LNCAP (cell line): Measurements from ENCODE around the gene PHKG2.

Source experiments
- TF ChIP-seq, protein P1 (sequence below): fragments of 450-650 bp; IDR thresholded peaks from 2 replicates; pipeline ENCODE4 v1.5.1; 2017; ENCODE audit warnings: mild to moderate bottlenecking

The PHKG2 gene

DNA sequence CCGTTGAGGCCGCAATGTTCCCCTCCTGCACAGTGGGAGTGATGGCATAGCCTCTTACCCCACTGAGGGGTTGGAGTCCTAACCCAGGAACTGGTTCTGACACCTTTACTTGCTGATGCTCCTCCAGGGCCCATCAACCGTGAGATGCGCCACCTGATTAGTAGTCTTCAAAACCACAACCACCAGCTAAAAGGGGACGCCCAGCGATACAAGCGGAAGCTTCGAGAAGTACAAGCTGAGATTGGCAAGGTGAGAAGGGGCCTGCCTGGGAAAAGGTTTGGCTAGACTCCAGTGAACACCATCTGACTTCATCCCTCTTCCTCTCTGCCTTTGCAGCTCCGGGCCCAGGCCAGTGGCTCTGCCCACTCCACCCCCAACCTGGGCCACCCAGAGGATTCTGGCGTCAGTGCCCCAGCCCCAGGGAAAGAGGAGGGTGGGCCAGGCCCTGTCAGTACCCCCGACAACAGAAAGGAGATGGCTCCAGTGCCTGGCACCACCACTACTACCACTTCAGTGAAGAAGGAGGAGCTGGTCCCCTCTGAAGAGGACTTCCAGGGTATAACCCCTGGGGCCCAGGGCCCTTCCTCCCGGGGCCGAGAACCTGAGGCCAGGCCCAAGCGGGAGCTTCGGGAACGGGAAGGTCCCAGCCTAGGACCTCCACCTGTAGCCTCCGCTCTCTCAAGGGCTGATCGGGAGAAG is 19.7 kb downstream of the PHKG2 start:
- TF ChIP-seq, protein P1, sequence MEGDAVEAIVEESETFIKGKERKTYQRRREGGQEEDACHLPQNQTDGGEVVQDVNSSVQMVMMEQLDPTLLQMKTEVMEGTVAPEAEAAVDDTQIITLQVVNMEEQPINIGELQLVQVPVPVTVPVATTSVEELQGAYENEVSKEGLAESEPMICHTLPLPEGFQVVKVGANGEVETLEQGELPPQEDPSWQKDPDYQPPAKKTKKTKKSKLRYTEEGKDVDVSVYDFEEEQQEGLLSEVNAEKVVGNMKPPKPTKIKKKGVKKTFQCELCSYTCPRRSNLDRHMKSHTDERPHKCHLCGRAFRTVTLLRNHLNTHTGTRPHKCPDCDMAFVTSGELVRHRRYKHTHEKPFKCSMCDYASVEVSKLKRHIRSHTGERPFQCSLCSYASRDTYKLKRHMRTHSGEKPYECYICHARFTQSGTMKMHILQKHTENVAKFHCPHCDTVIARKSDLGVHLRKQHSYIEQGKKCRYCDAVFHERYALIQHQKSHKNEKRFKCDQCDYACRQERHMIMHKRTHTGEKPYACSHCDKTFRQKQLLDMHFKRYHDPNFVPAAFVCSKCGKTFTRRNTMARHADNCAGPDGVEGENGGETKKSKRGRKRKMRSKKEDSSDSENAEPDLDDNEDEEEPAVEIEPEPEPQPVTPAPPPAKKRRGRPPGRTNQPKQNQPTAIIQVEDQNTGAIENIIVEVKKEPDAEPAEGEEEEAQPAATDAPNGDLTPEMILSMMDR = no peak

DNA sequence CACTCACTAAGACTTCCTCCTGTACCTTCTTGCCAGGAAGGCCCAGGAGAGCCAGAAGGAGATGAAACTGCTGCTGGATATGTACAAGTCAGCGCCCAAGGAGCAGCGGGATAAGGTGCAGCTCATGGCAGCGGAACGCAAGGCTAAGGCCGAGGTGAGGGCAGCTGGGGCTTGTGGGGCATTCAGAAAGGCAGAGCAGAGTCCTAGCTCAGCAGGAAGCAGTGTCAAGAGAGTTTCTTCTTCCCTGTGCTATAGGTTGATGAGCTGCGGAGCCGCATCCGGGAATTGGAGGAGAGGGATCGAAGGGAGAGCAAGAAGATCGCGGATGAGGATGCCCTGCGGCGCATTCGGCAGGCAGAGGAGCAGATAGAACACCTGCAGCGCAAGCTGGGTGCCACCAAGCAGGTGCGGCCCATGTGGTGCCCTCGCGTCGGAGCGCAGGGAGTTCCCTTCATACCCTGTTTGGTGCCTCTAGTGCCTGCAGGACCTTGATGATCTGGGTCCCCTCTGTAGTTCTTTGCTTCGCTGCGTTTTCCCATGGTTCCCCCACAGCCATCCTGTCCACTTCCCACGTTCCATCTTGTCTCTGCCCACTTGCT is 20.5 kb downstream of the PHKG2 start:
- TF ChIP-seq, protein P1 = no peak

DNA sequence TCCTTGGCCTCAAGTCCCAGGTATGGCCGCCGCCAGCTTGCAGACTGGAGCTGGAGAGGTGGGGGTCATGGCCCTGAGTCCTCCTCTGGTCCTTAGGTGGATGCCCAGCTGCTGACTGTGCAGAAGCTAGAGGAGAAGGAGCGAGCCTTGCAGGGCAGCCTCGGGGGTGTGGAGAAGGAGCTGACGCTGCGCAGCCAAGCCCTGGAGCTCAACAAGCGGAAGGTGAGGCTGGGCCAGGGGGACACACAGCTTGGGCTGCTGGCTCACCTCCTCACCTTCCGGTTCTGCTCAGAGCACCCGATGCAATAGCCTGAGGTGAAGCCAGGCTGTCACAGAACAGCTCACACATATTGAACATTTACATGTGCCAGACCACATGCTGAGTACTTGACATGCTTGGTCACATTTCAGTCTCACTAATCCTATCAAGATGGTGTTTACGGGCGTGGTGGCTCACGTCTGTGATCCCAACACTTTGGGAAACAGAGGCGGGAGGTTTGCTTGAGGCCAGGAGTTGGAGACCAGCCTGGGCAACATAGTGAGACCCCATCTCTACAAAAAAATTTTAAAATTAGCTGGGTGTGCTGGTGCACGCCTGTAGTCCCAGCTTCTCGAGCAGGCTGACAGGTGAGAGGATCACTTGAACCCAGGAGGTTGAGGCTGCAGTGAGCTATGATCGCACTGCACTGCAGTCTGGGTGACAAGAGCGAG is 21.3 kb downstream of the PHKG2 start:
- TF ChIP-seq, protein P1 = no peak

DNA sequence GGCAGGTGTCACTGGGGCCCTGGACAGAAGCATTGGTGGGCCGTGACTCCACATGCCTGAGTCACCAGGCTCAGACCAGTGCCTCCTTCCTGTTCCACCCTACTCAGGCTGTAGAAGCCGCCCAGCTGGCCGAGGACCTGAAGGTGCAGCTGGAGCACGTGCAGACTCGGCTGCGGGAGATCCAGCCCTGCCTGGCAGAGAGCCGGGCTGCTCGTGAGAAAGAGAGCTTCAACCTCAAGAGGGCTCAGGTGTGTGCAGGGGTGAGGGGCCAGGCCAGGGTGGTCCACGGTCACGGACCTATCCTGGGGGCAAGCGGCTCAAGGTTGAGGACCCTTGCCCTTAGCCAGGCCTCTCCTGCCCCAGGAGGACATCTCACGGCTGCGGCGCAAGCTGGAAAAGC is 23.5 kb downstream of the PHKG2 start:
- TF ChIP-seq, protein P1 = no peak

DNA sequence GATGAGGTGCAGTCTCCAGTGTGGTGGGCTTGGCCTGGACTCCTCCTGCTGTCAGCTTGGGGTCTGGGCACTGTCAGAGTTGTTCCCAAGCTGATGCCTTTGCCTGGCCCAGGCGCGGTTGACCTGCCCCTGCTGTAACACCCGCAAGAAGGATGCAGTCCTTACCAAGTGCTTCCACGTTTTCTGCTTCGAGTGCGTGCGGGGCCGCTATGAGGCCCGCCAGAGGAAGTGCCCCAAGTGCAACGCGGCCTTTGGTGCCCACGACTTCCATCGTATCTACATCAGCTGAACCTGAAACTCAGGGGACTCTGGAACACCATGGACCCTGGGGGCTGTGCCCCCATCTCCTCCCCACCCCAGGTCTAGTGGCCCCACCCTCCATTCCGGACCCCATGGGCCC is 25.6 kb downstream of the PHKG2 start:
- TF ChIP-seq, protein P1 = no peak

DNA sequence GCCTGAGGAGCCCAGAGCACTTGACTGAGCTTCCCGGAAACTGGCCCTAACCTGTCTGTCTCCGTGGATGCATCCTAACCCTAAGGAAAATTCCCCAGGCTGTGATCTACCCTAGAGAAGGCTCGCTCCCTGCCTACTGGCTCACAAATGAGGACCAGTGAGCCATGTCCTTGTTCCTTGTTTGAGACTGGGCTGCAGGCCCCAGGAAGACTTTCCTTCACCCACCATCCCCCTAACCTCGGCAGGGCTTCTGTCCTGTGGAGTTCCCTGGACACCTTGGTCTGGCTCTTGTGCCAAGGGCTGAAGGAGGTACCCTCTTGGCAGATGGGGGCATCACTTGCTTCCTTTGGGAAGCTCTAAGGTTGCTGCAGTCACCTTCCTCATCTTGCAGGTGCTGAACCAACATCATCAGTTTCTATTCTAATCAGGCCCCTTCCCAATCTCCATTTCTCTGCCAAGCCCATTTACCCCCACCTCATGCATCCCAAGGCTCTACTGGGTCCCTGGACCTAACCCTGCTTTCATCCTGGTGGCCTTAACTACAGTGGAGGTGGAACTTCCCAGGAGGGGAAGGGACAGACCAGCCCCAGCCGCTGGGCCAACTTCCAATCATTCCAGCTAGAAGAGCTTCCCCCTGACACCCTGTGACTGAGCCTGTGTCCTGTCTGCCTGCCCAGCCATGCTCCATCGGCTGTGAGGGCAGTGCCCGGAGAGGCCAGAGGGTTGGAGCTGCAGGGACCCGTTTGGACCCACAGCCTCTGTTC is 26.3 kb downstream of the PHKG2 start:
- TF ChIP-seq, protein P1 = no peak

DNA sequence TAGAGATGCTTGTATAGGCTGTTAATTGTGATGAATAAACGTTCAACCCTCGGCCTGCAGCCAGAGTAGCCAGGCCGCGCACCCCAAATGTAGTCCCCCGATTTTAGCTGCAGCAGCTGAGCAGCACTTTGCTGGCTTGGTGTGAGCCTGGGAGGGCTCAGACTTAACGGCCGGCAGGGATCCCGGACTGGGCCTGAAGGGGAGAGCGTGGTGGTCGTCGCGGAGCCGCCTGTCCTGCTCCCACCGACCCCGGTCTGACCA is 26.8 kb downstream of the PHKG2 start:
- TF ChIP-seq, protein P1 = no peak
